ENCODE results near the gene TCF20. TPM values are rescaled to one million over a fixed set of nuclear protein-coding genes. Genes with fewer than 3 reads are reported as not detected.

Gene TCF20
- total RNA-seq, 2 experiments from 2014 or later = 73.2 to 77.3 TPM

DNA sequence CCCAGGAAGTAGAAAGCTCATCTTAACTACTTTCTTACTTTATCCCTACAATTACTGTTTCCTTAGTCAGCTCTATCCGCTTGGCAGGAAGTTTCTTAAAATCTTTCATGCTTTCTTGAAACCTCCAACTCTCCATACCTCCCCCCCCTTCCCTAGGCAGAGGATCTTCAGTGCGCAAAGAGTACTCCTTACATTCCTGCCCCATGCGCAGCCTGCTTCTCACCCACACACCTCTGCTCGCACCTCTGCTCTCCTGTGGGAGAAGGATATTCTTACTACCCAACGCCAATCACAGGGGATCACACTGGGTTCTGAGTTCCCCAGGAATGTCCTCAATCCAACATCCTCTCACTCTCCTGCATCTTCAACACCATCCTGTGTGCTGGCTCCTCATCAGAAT lies 12.3 kb downstream of the TCF20 start:
- POLR2A ChIA-PET = interaction anchor here (0.6 to 1.2 kb wide), 3 partner anchors 11 to 92 kb away, joined by 3 read pairs; no protein-coding TSS in a partner anchor
- Mint-ChIP-seq H3K4me3 (no peak overlapping the region), H3K9me3 (no peaks in the 10 kb centered on the region), H3K27ac (no peak overlapping the region), H3K27me3 (no peaks in the 10 kb centered on the region), H3K4me1 (peaks cover 46% of the 10 kb centered on the region), H3K36me3 (ENCODE audit: low read depth) (peaks cover 18% of the 10 kb centered on the region)
- CTCF ChIA-PET = no interaction called here
- no peak for DNase-seq

DNA sequence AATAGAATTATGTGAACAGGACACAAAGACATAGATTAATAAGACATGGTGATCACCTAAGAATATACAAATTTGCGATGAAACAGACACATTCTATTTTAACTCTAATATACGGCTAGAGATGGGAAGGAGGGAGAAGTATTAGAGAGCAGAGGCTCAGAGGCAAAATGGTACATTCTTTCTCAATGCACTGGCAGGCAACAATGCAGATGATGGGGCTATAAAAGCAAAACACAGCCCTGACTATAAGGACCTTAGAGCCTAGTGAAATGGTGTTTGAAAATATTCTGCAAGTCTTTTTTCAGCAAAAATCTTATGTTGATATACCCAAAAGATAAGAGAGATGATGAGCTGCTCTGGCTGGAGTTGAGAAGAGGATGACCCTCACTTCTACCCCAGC lies 13.1 kb downstream of the TCF20 start:
- DNase-seq = no peak
- H3K4me1 Mint-ChIP-seq = peaks cover 40% of the 10 kb centered on the region
- ChIA-PET CTCF (no interaction called here), POLR2A (interaction anchor here (0.6 to 1.2 kb wide), 2 partner anchors 12 to 91 kb away, joined by 3 read pairs; no protein-coding TSS in a partner anchor)
- H3K27me3 Mint-ChIP-seq = no peaks in the 10 kb centered on the region
- H3K36me3 Mint-ChIP-seq (ENCODE audit: low read depth) = peaks cover 18% of the 10 kb centered on the region
- H3K9me3 Mint-ChIP-seq = no peaks in the 10 kb centered on the region
- no peak overlapping the region for H3K27ac Mint-ChIP-seq
- no peak overlapping the region for H3K4me3 Mint-ChIP-seq

DNA sequence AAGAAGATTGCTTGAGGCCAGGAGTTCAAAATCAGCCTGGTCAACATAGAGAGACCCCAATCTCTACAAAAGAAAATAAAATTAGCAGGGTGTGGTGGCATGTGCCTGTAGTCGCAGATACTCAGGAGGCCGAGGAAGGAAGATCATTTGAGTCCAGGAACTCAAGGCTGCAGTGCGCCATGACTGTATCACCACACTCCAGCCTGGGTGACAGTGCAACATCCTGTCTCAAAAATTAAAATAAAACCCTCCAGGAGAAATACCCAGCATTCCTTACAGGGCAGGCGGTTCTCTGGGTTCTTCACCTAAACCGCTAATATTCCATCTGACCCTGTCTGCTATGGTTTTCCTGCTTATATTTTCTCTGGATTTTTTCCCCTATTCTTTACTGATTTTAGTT lies 13.5 kb downstream of the TCF20 start:
- H3K4me1 Mint-ChIP-seq = peaks cover 35% of the 10 kb centered on the region
- H3K27ac Mint-ChIP-seq = no peak overlapping the region

DNA sequence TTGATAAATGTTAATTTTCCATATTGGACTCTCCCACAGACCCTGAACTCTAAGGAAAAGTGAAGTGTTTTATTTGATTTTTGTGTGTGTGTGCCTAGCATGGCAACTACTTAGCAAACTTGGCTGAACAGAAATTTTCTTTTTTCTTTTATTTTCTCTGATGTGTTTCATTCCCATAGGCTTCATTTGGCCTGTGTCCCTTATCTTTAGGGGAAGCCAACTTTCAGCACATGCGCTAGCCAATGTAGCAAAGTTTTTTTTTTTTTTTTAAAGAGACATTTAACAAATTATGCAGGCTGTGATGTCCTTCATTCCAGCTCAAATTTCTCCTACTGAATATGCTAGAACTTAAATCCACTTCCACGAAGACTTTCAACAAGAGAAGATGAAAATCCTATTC lies 14.2 kb downstream of the TCF20 start:
- no peak overlapping the region for H3K4me3 Mint-ChIP-seq
- no peak overlapping the region for H3K27ac Mint-ChIP-seq
- H3K27me3 Mint-ChIP-seq = no peaks in the 10 kb centered on the region
- CTCF ChIA-PET = interaction anchor here (1.0 kb wide), 1 partner anchor 12 kb away, joined by 3 read pairs; no protein-coding TSS in a partner anchor
- no peaks in the 10 kb centered on the region for H3K9me3 Mint-ChIP-seq
- H3K4me1 Mint-ChIP-seq = peaks cover 34% of the 10 kb centered on the region
- DNase-seq = no peak
- POLR2A ChIA-PET = no interaction called here
- H3K36me3 Mint-ChIP-seq (ENCODE audit: low read depth) = peaks cover 11% of the 10 kb centered on the region

More for the DNA sequence above, 13.5 kb downstream of the TCF20 start:
- DNase-seq = no peak
- Mint-ChIP-seq H3K4me3 (no peak overlapping the region), H3K27me3 (no peaks in the 10 kb centered on the region), H3K36me3 (ENCODE audit: low read depth) (peaks cover 13% of the 10 kb centered on the region), H3K9me3 (no peaks in the 10 kb centered on the region)
- ChIA-PET CTCF (interaction anchor here (1.0 kb wide), 1 partner anchor 11 kb away, joined by 3 read pairs; no protein-coding TSS in a partner anchor), POLR2A (no interaction called here)

DNA sequence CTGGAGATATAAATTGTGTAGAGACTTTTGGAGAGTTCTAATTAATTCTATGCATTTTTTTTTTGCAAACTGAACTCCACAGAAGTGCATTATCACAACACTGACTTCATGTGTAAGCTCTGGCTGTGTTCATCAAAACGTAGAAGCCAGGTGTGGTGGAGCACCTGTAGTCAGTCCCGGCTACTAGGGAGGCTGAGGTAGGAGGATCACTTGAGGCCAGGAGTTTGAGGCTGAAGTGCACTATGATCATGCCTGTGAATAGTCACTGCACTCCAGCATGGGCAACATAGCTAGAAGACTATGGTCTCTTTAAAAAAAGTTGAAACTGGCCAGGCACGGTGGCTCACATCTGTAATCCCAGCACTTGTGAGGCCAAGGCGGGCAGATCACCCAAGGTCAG lies 20.6 kb downstream of the TCF20 start:
- Mint-ChIP-seq H3K27ac (no peak overlapping the region), H3K36me3 (ENCODE audit: low read depth) (peaks cover 18% of the 10 kb centered on the region), H3K9me3 (no peaks in the 10 kb centered on the region), H3K4me1 (peaks cover 11% of the 10 kb centered on the region), H3K4me3 (no peak overlapping the region), H3K27me3 (no peaks in the 10 kb centered on the region)
- no peak for DNase-seq
- CTCF ChIA-PET = interaction anchor here (0.9 kb wide), 1 partner anchor 31 kb away, joined by 3 read pairs; no protein-coding TSS in a partner anchor
- POLR2A ChIA-PET = no interaction called here

DNA sequence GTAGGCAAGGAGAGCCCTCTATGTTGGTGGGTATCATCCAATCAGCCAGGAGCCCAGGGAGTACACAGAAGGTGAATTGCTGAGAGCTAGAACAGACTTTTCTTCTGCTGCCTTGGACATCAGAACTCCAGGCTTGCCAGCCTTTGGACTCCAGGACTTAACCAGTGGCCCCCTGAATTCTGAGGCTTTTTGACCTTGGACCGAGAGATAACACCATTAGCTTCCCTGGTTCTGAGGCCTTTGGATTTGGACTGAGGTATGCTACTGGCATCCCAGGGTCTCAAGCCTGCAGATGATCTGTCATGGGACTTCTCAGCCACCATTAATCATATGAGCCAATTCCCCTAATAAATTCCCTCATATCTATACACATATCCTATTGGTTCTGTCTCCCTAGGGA lies 21.5 kb downstream of the TCF20 start:
- ChIA-PET POLR2A (no interaction called here), CTCF (no interaction called here)
- no peak for DNase-seq
- peaks cover 13% of the 10 kb centered on the region for H3K4me1 Mint-ChIP-seq
- no peak overlapping the region for H3K27ac Mint-ChIP-seq
- H3K9me3 Mint-ChIP-seq = no peaks in the 10 kb centered on the region
- peaks cover 21% of the 10 kb centered on the region for H3K36me3 Mint-ChIP-seq (ENCODE audit: low read depth)
- H3K4me3 Mint-ChIP-seq = no peak overlapping the region
- H3K27me3 Mint-ChIP-seq = no peaks in the 10 kb centered on the region

DNA sequence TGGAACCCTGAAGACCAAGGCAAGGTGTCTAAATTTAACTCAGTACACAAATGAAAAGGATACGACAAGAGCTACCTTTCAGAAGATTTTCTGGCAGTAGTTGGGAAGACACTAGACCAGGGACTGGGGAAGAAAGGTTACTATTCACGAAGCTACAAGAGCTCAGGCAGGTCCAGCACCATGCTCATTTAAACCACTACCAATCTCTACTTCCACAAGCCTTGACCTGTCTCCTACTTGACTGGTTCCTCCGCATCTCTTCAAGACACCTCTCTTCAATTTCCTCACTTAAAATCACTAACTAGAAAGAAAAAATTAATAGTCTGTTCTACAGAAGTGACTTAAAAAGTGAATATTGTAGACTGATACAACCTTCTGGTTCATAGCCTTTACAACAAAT lies 22.9 kb downstream of the TCF20 start:
- CTCF ChIA-PET = no interaction called here
- Mint-ChIP-seq H3K27me3 (no peaks in the 10 kb centered on the region), H3K36me3 (ENCODE audit: low read depth) (peaks cover 27% of the 10 kb centered on the region), H3K4me1 (peaks cover 21% of the 10 kb centered on the region), H3K27ac (no peak overlapping the region), H3K4me3 (no peak overlapping the region), H3K9me3 (no peaks in the 10 kb centered on the region)
- DNase-seq = no peak
- POLR2A ChIA-PET = no interaction called here

DNA sequence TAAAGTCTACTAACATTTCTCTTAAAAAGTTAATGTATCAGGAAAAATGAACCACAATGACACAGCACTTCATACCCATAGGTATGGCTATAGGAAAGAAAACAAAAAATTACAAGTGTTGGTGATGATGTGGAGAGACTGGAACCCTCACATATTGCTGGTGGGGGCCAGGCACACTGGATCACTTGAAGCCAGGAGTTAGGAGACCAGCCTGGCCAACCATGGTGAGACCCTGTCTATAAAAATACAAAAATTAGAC lies 26.7 kb downstream of the TCF20 start:
- DNase-seq = no peak
- no peaks in the 10 kb centered on the region for H3K9me3 Mint-ChIP-seq
- no peak overlapping the region for H3K4me3 Mint-ChIP-seq
- peaks cover 15% of the 10 kb centered on the region for H3K4me1 Mint-ChIP-seq
- H3K27me3 Mint-ChIP-seq = no peaks in the 10 kb centered on the region
- H3K36me3 Mint-ChIP-seq (ENCODE audit: low read depth) = peaks cover 26% of the 10 kb centered on the region
- no peak overlapping the region for H3K27ac Mint-ChIP-seq
- CTCF ChIA-PET = no interaction called here
- POLR2A ChIA-PET = no interaction called here

DNA sequence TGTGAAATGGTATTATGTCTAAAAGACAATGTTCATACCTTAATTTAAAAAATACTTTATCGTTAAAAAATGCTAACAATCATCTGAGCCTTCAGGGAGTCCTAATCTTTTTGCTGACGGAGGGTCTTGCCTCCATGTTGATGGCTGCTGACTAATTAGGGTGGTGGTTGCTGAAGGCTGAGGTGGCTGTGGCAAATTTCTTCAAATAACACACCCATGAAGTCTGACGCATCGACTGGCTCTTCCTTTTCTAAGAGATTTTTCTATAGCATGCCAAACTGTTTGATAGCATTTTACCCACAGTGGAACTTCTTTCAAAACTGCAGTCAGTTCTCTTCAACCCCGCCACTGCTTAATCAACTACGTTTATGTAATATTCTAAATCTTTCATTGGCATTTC lies 33.6 kb downstream of the TCF20 start:
- DNase-seq = no peak
- H3K9me3 Mint-ChIP-seq = no peaks in the 10 kb centered on the region
- no peak overlapping the region for H3K4me3 Mint-ChIP-seq
- no peaks in the 10 kb centered on the region for H3K27me3 Mint-ChIP-seq
- no peak overlapping the region for H3K27ac Mint-ChIP-seq
- ChIA-PET CTCF (no interaction called here), POLR2A (no interaction called here)
- peaks cover 13% of the 10 kb centered on the region for H3K36me3 Mint-ChIP-seq (ENCODE audit: low read depth)
- peaks cover 30% of the 10 kb centered on the region for H3K4me1 Mint-ChIP-seq

DNA sequence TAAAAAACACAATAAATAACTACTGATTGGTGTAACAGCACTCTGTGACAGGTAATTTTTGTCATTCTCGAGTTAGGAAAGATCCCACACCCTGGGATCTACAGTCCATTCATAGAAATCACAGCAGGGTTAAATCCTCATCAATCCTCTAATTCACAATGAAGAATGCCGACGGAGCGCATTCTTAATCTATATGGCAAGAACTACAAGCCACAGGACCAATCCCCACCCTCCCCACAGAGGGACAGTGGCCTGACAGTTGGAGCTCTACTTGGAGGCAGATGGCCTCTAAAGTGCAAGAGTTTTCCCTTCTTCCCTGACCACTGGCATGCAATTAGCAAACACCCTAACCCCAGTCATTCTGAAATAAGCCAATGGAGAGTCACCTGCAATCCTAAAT lies 34.2 kb downstream of the TCF20 start:
- POLR2A ChIA-PET = no interaction called here
- DNase-seq = no peak
- Mint-ChIP-seq H3K27me3 (no peaks in the 10 kb centered on the region), H3K27ac (no peak overlapping the region), H3K9me3 (no peaks in the 10 kb centered on the region), H3K4me1 (peaks cover 30% of the 10 kb centered on the region), H3K4me3 (no peak overlapping the region), H3K36me3 (ENCODE audit: low read depth) (peaks cover 13% of the 10 kb centered on the region)
- CTCF ChIA-PET = no interaction called here

DNA sequence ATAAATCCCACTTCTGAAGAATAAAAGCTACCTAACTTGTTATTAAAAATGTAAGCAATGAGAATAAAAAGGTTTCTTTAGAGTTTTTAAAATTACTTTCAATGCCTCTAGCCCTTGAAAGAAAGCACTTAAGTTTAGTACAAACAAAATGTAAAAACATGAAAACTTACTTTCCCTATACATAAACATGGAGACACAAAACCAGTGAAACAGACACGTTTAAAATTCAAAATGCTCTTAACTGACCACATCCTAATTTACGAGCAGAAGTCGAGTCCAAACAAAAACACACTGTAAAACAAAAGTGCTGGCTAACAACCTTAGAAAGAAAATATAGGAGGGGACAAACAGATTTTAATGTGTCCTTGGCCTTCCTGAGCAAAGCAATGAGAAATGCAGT lies 36.6 kb downstream of the TCF20 start:
- Mint-ChIP-seq H3K9me3 (no peaks in the 10 kb centered on the region), H3K36me3 (ENCODE audit: low read depth) (peaks cover 7% of the 10 kb centered on the region), H3K4me1 (peaks cover 34% of the 10 kb centered on the region), H3K27ac (no peak overlapping the region), H3K4me3 (no peak overlapping the region), H3K27me3 (no peaks in the 10 kb centered on the region)
- ChIA-PET CTCF (no interaction called here), POLR2A (no interaction called here)
- DNase-seq = no peak

DNA sequence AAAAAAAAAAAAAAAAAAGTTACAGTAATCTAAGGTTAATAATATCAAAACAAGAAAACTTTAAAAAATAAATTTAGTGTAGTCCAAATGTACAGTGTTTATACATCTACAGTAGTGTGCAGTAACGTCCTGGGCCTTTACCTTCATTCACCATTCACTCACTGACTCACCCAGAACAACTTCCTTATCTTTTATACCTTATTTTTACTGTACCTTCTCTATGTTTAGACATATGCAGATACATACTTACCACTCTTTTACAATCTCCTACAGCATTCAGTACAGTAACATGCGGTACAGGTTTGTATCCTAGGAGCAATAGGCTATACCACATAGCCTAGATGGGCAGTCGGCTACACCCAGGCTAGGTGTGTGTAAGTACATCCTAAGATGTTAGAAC lies 38.5 kb downstream of the TCF20 start:
- no peaks in the 10 kb centered on the region for H3K27me3 Mint-ChIP-seq
- no peaks in the 10 kb centered on the region for H3K36me3 Mint-ChIP-seq (ENCODE audit: low read depth)
- CTCF ChIA-PET = no interaction called here
- POLR2A ChIA-PET = interaction anchor here (1.4 kb wide), 1 partner anchor 30 kb away, joined by 5 read pairs; no protein-coding TSS in a partner anchor
- H3K9me3 Mint-ChIP-seq = no peaks in the 10 kb centered on the region
- H3K4me1 Mint-ChIP-seq = peaks cover 32% of the 10 kb centered on the region
- no peak overlapping the region for H3K4me3 Mint-ChIP-seq
- no peak for DNase-seq
- no peak overlapping the region for H3K27ac Mint-ChIP-seq

DNA sequence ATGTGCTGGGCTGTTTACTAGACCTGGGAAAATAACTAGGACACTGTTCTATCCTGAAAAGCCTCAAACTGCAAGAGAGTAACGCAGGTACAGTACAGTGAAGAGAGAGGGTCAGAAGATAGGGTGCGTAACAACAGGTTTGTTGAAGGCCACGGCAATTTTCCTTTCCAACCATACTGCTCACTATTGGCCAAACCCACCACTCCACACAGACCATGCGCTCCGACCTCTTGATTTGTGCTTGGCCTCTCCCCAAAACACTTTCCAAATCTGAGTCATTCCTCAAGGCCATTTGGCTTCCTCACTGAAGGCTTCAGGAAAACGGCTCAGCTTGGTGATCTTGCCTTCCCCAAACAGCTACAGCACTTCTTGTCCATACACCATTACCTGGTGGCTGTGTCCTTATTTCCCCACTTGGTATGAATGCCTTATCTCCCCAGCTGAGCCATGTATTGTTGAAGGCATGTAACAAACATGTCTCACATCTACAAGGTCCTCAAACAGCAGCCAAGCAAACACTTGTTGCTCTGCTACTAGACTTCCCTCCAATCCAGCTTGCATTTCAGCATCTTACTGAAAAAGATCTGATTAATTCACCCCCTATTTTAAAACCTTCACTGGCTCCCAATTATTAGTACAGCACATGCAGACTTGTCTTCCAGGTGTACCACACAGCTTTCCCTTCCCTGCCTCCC lies 40.9 kb downstream of the TCF20 start:
- POLR2A ChIA-PET = interaction anchor here (1.1 kb wide), 1 partner anchor 12 kb away, joined by 4 read pairs; no protein-coding TSS in a partner anchor
- Mint-ChIP-seq H3K4me3 (no peak overlapping the region), H3K27me3 (no peaks in the 10 kb centered on the region), H3K9me3 (no peaks in the 10 kb centered on the region), H3K4me1 (peaks cover 24% of the 10 kb centered on the region), H3K27ac (no peak overlapping the region), H3K36me3 (ENCODE audit: low read depth) (no peaks in the 10 kb centered on the region)
- CTCF ChIA-PET = no interaction called here
- DNase-seq = no peak

DNA sequence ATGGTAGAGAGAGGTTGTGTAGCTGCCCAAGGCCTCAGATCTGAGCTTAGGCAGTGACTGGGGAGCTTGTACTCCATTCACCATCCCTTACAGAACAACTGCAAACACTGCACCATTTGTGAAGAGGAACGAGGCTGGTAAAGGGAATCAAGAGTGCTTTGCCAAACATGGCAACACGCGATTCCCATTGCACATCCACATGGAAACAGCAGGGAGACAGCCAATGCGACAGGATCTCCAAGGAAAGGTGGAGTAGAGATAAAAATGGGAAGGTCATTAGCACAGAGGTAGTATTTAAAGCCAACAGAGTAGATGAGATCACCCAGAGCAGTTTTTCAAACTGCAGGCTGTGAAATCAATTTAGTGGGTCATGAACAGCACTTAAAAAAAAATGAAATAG lies 42.0 kb downstream of the TCF20 start:
- no peak for DNase-seq
- H3K9me3 Mint-ChIP-seq = no peaks in the 10 kb centered on the region
- no peak overlapping the region for H3K27ac Mint-ChIP-seq
- H3K27me3 Mint-ChIP-seq = no peaks in the 10 kb centered on the region
- no peak overlapping the region for H3K4me3 Mint-ChIP-seq
- peaks cover 21% of the 10 kb centered on the region for H3K4me1 Mint-ChIP-seq
- ChIA-PET CTCF (no interaction called here), POLR2A (interaction anchor here (1.1 kb wide), 1 partner anchor 30 kb away, joined by 4 read pairs; no protein-coding TSS in a partner anchor)
- H3K36me3 Mint-ChIP-seq (ENCODE audit: low read depth) = no peaks in the 10 kb centered on the region
